Endodermal cell (in vitro differentiated cells): Measurements from ENCODE around the gene PARN. TPM values are rescaled to one million over a fixed set of nuclear protein-coding genes. Genes with fewer than 3 reads are reported as not detected.

ENCODE experiments used
- DNase-seq: peaks from one replicate; pipeline ENCODE4 v3.0.0-alpha.2; 2017
- H3K27ac ChIP-seq: 2 replicates; pipeline ENCODE4 v1.5.1; 2013; ENCODE audit warnings: mild to moderate bottlenecking, low read depth, low read length, moderate library complexity
- H3K27me3 ChIP-seq: 2 replicates; pipeline ENCODE4 v1.6.1; 2013; ENCODE audit warnings: mild to moderate bottlenecking, low read length, moderate library complexity; ENCODE audit not compliant: insufficient read depth, control insufficient read depth, poor library complexity, severe bottlenecking
- H3K36me3 ChIP-seq: 2 replicates; pipeline ENCODE4 v1.7.0; 2013; ENCODE audit warnings: mild to moderate bottlenecking, low read length, moderate library complexity; ENCODE audit not compliant: control insufficient read depth, insufficient read depth
- H3K4me1 ChIP-seq: one replicate; pipeline ENCODE4 v1.7.0; 2013; ENCODE audit warnings: low read length; ENCODE audit not compliant: control insufficient read depth, insufficient read depth
- H3K4me3 ChIP-seq: 2 replicates; pipeline ENCODE4 v1.5.1; 2013; ENCODE audit warnings: mild to moderate bottlenecking, low read length, moderate library complexity
- H3K9ac ChIP-seq: 2 replicates; pipeline ENCODE4 v1.6.1; 2013; ENCODE audit warnings: mild to moderate bottlenecking, low read length, moderate library complexity; ENCODE audit not compliant: poor library complexity, severe bottlenecking; ENCODE audit errors: extremely low read depth
- H3K9me3 ChIP-seq: 2 replicates; pipeline ENCODE4 v1.6.1; 2013; ENCODE audit warnings: mild to moderate bottlenecking, low read length, moderate library complexity; ENCODE audit not compliant: control insufficient read depth
- H3K27ac Mint-ChIP-seq: 2 replicates; pipeline ENCODE4 v1.8.0; 2020; ENCODE audit warnings: mixed read lengths
- H3K27me3 Mint-ChIP-seq: 2 replicates; pipeline ENCODE4 v1.8.0; 2021; ENCODE audit warnings: mild to moderate bottlenecking, mixed read lengths; ENCODE audit not compliant: insufficient read depth
- H3K36me3 Mint-ChIP-seq: 2 replicates; pipeline ENCODE4 v1.8.0; 2020; ENCODE audit warnings: low read depth, mixed read lengths
- H3K4me1 Mint-ChIP-seq: 2 replicates; pipeline ENCODE4 v1.8.0; 2020; ENCODE audit warnings: mixed read lengths
- H3K4me3 Mint-ChIP-seq: 2 replicates; pipeline ENCODE4 v1.8.0; 2020; ENCODE audit warnings: mild to moderate bottlenecking, moderate library complexity, mixed read lengths
- H3K9me3 Mint-ChIP-seq: 2 replicates; pipeline ENCODE4 v1.8.0; 2020; ENCODE audit warnings: mild to moderate bottlenecking, mixed read lengths
- CTCF ChIP-seq: fragments of 200-600 bp; sonication (generic); conservative IDR thresholded peaks from 2 replicates; pipeline ENCODE4 v1.5.0; 2021; ENCODE audit warnings: antibody characterized with exemption, mild to moderate bottlenecking
- WGBS, 2 experiments: methylation state at CpG; one replicate each; pipeline versions ENCODE4 v1.1.5 to v1.1.7; 2013; ENCODE audit warnings: missing lambda C conversion rate in 2 of 2, mixed read lengths in 1 of 2; ENCODE audit not compliant: insufficient coverage in 1 of 2, insufficient read length in 1 of 2; 5-methylcytosine and 5-hydroxymethylcytosine counted together
- total RNA-seq, 2 donors: library from RNA; stranded (reverse); fragmentation: NEBNext Ultra II Directional in 1 of 2; extraction: Animal tissue kit (Norgen Biotek cat#: 25700) in 1 of 2; gene quantifications; 2 replicates in 1 of 2; 3 replicates in 1 of 2; pipeline ENCODE4 v1.2.1, GENCODE V29; 2021

PARN gene
- total RNA-seq, 2 donors from 2014 or later, result 43.7 to 45.7 TPM

- Mint-ChIP-seq H3K36me3 (peaks cover 6% of the 10 kb centered on the region), H3K27ac (no peak overlapping the region), H3K4me1 (peaks cover 55% of the 10 kb centered on the region), H3K27me3 (no peaks in the 10 kb centered on the region), H3K9me3 (no peaks in the 10 kb centered on the region), H3K4me3 (no peak overlapping the region)
- Histone ChIP-seq H3K9ac (no peak overlapping the region), H3K36me3 (no peaks in the 10 kb centered on the region), H3K4me1 (peaks cover 11% of the 10 kb centered on the region), H3K9me3 (no peaks in the 10 kb centered on the region), H3K4me3 (no peak overlapping the region), H3K27me3 (no peaks in the 10 kb centered on the region), H3K27ac (no peak overlapping the region)
- no peak for DNase-seq
- WGBS, 2 experiments, result 91 to 92% methylated on average over 5 of the region's 5 CpGs
- TF ChIP-seq CTCF, result no peak
Measured at GRCh38 chr16:14493791-14494190, 136.3 kb downstream of the PARN start.

GRCh38 chr16:14492614-14493013 lies 137.4 kb downstream of the PARN start:
- Mint-ChIP-seq H3K4me1 (peaks cover 51% of the 10 kb centered on the region), H3K4me3 (no peak overlapping the region), H3K27ac (peak overlapping the region; percentile 67), H3K36me3 (peaks cover 6% of the 10 kb centered on the region), H3K27me3 (no peaks in the 10 kb centered on the region), H3K9me3 (no peaks in the 10 kb centered on the region)
- DNase-seq, result no peak
- no peak overlapping the region for H3K27ac ChIP-seq
- WGBS, 2 experiments, result 92% methylated on average over 2 of the region's 2 CpGs; no CpG with 5 or more reads in 1 of the 2 experiments
- H3K9me3 ChIP-seq, result no peaks in the 10 kb centered on the region
- TF ChIP-seq CTCF, result no peak
- H3K4me3 ChIP-seq, result no peak overlapping the region
- H3K9ac ChIP-seq, result no peak overlapping the region
- H3K27me3 ChIP-seq, result no peaks in the 10 kb centered on the region
- no peaks in the 10 kb centered on the region for H3K36me3 ChIP-seq
- H3K4me1 ChIP-seq, result peaks cover 11% of the 10 kb centered on the region

GRCh38 chr16:14491861-14492529 lies 138.1 kb downstream of the PARN start:
- Histone ChIP-seq H3K4me3 (no peak overlapping the region), H3K27ac (no peak overlapping the region), H3K36me3 (no peaks in the 10 kb centered on the region), H3K9me3 (no peaks in the 10 kb centered on the region), H3K27me3 (no peaks in the 10 kb centered on the region), H3K4me1 (peaks cover 9% of the 10 kb centered on the region), H3K9ac (no peak overlapping the region)
- Mint-ChIP-seq H3K36me3 (peaks cover 6% of the 10 kb centered on the region), H3K4me3 (no peak overlapping the region), H3K27ac (peak overlapping the region; percentile 67), H3K4me1 (peaks cover 47% of the 10 kb centered on the region), H3K9me3 (no peaks in the 10 kb centered on the region), H3K27me3 (no peaks in the 10 kb centered on the region)
- WGBS, 2 experiments, result 87 to 93% methylated on average over 9 to 11 of the region's 11 CpGs
- no peak for TF ChIP-seq CTCF
- DNase-seq, result no peak
